Coronary artery (tissue), 2 donors: Measurements from ENCODE around the gene THRA.

ENCODE experiments used
- DNase-seq: peaks from one replicate; pipeline ENCODE4 v3.0.0-alpha.2; 2017; ENCODE audit warnings: low spot score
- H3K27ac ChIP-seq, 2 donors: fragments of 200-600 bp; sonication (generic); one replicate each; pipeline ENCODE4 v1.5.1; 2016 to 2019
- H3K4me3 ChIP-seq: fragments of 200-600 bp; sonication (generic); 2 replicates; pipeline ENCODE4 v1.5.1; 2016; ENCODE audit warnings: mild to moderate bottlenecking, moderate library complexity
- CTCF ChIP-seq: fragments of 200-600 bp; sonication (generic); IDR thresholded peaks from one replicate; pipeline ENCODE4 v1.5.1; 2019; ENCODE audit warnings: antibody characterized with exemption

THRA gene

GRCh38 chr17:40018211-40019121 is 44.3 kb upstream of the THRA start:
- no peak for TF ChIP-seq CTCF
- no peak for DNase-seq
- H3K27ac ChIP-seq, result peak overlapping the region; percentile 28 to 63
- H3K4me3 ChIP-seq, result peak overlapping the region; percentile 11

GRCh38 chr17:40019140-40019991 is 43.4 kb upstream of the THRA start:
- H3K27ac ChIP-seq, result peak overlapping the region in 1 of 2 donors; percentile 63
- DNase-seq, result no peak

GRCh38 chr17:40020146-40020545 is 42.6 kb upstream of the THRA start:
- no peak for TF ChIP-seq CTCF
- peak overlapping the region in 1 of 2 donors; percentile 47 for H3K27ac ChIP-seq
- no peak for DNase-seq
- no peak overlapping the region for H3K4me3 ChIP-seq

More at GRCh38 chr17:40019140-40019991, 43.4 kb upstream of the THRA start:
- no peak for TF ChIP-seq CTCF
- no peak overlapping the region for H3K4me3 ChIP-seq

- Histone ChIP-seq H3K4me3 (no peak overlapping the region), H3K27ac (peak overlapping the region; percentile 19 to 73)
- DNase-seq, result no peak
- TF ChIP-seq CTCF, result no peak
Observed at GRCh38 chr17:40021451-40021971, 41.3 kb upstream of the THRA start.

GRCh38 chr17:40022497-40022896 is 40.3 kb upstream of the THRA start:
- no peak for DNase-seq
- H3K4me3 ChIP-seq, result no peak overlapping the region
- H3K27ac ChIP-seq, result peak overlapping the region in 1 of 2 donors; percentile 73
- TF ChIP-seq CTCF, result no peak

GRCh38 chr17:40022961-40023541 is 39.7 kb upstream of the THRA start:
- H3K27ac ChIP-seq, result no peak overlapping the region
- H3K4me3 ChIP-seq, result no peak overlapping the region
- TF ChIP-seq CTCF, result no peak
- no peak for DNase-seq
